ENCODE results near the gene EDDM13.
"Not testable (repeated sequence)": the region's sequence is repeated elsewhere in the genome, so short reads cannot be mapped to it uniquely, and the experiment has no call there.

Gene EDDM13

GRCh38 chr19:56297010-56297409, 24.5 kb downstream of the EDDM13 start:
- TF ChIP-seq, protein P1, sequence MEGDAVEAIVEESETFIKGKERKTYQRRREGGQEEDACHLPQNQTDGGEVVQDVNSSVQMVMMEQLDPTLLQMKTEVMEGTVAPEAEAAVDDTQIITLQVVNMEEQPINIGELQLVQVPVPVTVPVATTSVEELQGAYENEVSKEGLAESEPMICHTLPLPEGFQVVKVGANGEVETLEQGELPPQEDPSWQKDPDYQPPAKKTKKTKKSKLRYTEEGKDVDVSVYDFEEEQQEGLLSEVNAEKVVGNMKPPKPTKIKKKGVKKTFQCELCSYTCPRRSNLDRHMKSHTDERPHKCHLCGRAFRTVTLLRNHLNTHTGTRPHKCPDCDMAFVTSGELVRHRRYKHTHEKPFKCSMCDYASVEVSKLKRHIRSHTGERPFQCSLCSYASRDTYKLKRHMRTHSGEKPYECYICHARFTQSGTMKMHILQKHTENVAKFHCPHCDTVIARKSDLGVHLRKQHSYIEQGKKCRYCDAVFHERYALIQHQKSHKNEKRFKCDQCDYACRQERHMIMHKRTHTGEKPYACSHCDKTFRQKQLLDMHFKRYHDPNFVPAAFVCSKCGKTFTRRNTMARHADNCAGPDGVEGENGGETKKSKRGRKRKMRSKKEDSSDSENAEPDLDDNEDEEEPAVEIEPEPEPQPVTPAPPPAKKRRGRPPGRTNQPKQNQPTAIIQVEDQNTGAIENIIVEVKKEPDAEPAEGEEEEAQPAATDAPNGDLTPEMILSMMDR (conservative IDR thresholded peaks at IDR 0.05): no peak
- no peak overlapping the region for H3K27ac ChIP-seq

GRCh38 chr19:56299688-56300087, 27.1 kb downstream of the EDDM13 start:
- H3K27ac ChIP-seq: no peak overlapping the region
- TF ChIP-seq, protein P1 (conservative IDR thresholded peaks at IDR 0.05): no peak

GRCh38 chr19:56301155-56301554, 28.6 kb downstream of the EDDM13 start:
- TF ChIP-seq, protein P1 (conservative IDR thresholded peaks at IDR 0.05): no peak
- no peak overlapping the region for H3K27ac ChIP-seq

GRCh38 chr19:56301886-56302620, 29.5 kb downstream of the EDDM13 start:
- TF ChIP-seq, protein P1 (conservative IDR thresholded peaks at IDR 0.05): no peak
- no peak overlapping the region for H3K27ac ChIP-seq

DNA sequence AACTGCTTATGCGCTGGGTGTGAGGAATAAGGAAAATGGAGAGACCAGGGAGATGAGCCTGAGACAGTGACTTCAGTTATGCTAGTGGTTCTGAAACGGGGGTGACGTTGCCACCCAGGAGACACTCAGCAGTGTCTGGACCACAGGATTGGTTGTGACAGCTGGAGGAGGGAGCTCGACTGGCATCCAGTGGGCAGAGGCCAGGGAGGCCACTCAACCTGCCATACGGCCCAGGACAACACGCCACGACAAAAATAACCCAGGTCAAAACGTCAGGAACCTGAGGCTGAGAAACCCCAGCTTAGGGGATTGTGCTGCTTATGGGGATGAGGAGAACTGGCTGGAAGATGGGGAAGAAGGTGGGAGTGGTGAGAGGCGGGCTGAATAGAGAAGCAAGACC, 31.7 kb downstream of the EDDM13 start:
- TF ChIP-seq, protein P1 (conservative IDR thresholded peaks at IDR 0.05): no peak
- H3K27ac ChIP-seq: no peak overlapping the region

DNA sequence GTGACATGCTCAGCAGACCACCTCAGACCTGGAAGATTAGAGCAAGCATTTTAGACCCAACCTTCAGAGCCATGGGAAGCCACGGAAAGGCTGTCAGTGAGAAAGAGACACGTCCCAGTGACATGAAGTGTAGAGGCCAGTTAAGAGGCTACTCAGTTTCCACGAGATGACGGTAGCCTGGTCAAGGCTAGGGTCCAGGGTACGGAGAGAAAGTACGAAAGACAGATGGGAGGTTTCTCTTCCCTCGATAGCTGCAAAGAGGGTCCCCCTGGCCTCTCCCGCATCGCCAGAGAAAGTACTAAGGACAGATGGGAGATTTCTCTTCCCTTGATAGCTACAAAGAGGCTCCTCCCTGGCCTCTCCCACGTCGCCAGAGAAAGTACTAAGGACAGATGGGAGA, 33.5 kb downstream of the EDDM13 start:
- H3K27ac ChIP-seq: no peak overlapping the region

GRCh38 chr19:56307062-56307461, 34.5 kb downstream of the EDDM13 start:
- not testable (repeated sequence) for H3K27ac ChIP-seq

More for the DNA sequence above, 33.5 kb downstream of the EDDM13 start:
- TF ChIP-seq, protein P1 (conservative IDR thresholded peaks at IDR 0.05): no peak

- H3K27ac ChIP-seq: no peak overlapping the region
- TF ChIP-seq, protein P1 (conservative IDR thresholded peaks at IDR 0.05): no peak
Observed at GRCh38 chr19:56308792-56309191, 36.2 kb downstream of the EDDM13 start.

All from VCaP (cell line).